ENCODE results near the gene APC2. TPM values are rescaled to one million over a fixed set of nuclear protein-coding genes. Genes with fewer than 3 reads are reported as not detected.
"Not testable (repeated sequence)": the region's sequence is repeated elsewhere in the genome, so short reads cannot be mapped to it uniquely, and the experiment has no call there.

APC2 gene
- total and polyA plus RNA-seq, 4 donors: 46.3 to 190 (median 125) TPM

- Histone ChIP-seq H3K27ac (ENCODE audit: low read depth, low read length) (peak overlapping the region; percentile 33), H3K36me3 (ENCODE audit: control insufficient read depth, insufficient read depth, low read length) (peaks cover 91% of the 10 kb centered on the region), H3K4me3 (ENCODE audit: low read depth, low read length) (no peak overlapping the region), H3K27me3 (ENCODE audit: control insufficient read depth, insufficient read depth, low read length) (peaks cover 24% of the 10 kb centered on the region), H3K9me3 (ENCODE audit: control insufficient read depth, insufficient read depth, low read length) (no peaks in the 10 kb centered on the region), H3K4me1 (ENCODE audit: control insufficient read depth, insufficient read depth, low read length) (peaks cover 77% of the 10 kb centered on the region)
- DNase-seq (ENCODE audit: low read depth in 4 of 6, low spot score in 6 of 6): peak in 2 of 6 donors; percentile 18 to 57
- WGBS (ENCODE audit: insufficient coverage): 29% methylated on average over 28 of the region's 28 CpGs
Measured at GRCh38 chr19:1471010-1471514, 21.1 kb downstream of the APC2 start.

GRCh38 chr19:1471515-1472160, 21.7 kb downstream of the APC2 start:
- Histone ChIP-seq H3K9me3 (ENCODE audit: control insufficient read depth, insufficient read depth, low read length) (no peaks in the 10 kb centered on the region), H3K27me3 (ENCODE audit: control insufficient read depth, insufficient read depth, low read length) (peaks cover 21% of the 10 kb centered on the region), H3K27ac (ENCODE audit: low read depth, low read length) (peak overlapping the region; percentile 75), H3K36me3 (ENCODE audit: control insufficient read depth, insufficient read depth, low read length) (peaks cover 91% of the 10 kb centered on the region), H3K4me1 (ENCODE audit: control insufficient read depth, insufficient read depth, low read length) (peaks cover 79% of the 10 kb centered on the region), H3K4me3 (ENCODE audit: low read depth, low read length) (no peak overlapping the region)
- 44% methylated on average over 20 of the region's 24 CpGs for WGBS (ENCODE audit: insufficient coverage)
- DNase-seq (ENCODE audit: low read depth in 4 of 6, low spot score in 6 of 6): peak in 2 of 6 donors; percentile 43 to 62

GRCh38 chr19:1472231-1473084, 22.5 kb downstream of the APC2 start:
- Histone ChIP-seq H3K4me1 (ENCODE audit: control insufficient read depth, insufficient read depth, low read length) (peaks cover 80% of the 10 kb centered on the region), H3K9me3 (ENCODE audit: control insufficient read depth, insufficient read depth, low read length) (no peaks in the 10 kb centered on the region), H3K27ac (ENCODE audit: low read depth, low read length) (peak overlapping the region; percentile 75), H3K36me3 (ENCODE audit: control insufficient read depth, insufficient read depth, low read length) (peaks cover 87% of the 10 kb centered on the region), H3K4me3 (ENCODE audit: low read depth, low read length) (no peak overlapping the region), H3K27me3 (ENCODE audit: control insufficient read depth, insufficient read depth, low read length) (peaks cover 19% of the 10 kb centered on the region)
- DNase-seq (ENCODE audit: low read depth in 4 of 6, low spot score in 6 of 6): peak in 2 of 6 donors; percentile 21 to 41
- WGBS (ENCODE audit: insufficient coverage): 47% methylated on average over 30 of the region's 44 CpGs

GRCh38 chr19:1473085-1473851, 23.3 kb downstream of the APC2 start:
- Histone ChIP-seq H3K27ac (ENCODE audit: low read depth, low read length) (peak overlapping the region; percentile 75), H3K9me3 (ENCODE audit: control insufficient read depth, insufficient read depth, low read length) (no peaks in the 10 kb centered on the region), H3K4me1 (ENCODE audit: control insufficient read depth, insufficient read depth, low read length) (peaks cover 84% of the 10 kb centered on the region), H3K4me3 (ENCODE audit: low read depth, low read length) (no peak overlapping the region), H3K36me3 (ENCODE audit: control insufficient read depth, insufficient read depth, low read length) (peaks cover 79% of the 10 kb centered on the region), H3K27me3 (ENCODE audit: control insufficient read depth, insufficient read depth, low read length) (peaks cover 17% of the 10 kb centered on the region)
- DNase-seq (ENCODE audit: low read depth in 4 of 6, low spot score in 6 of 6): peak in 2 of 6 donors; percentile 52 to 55
- 37% methylated on average over 17 of the region's 20 CpGs for WGBS (ENCODE audit: insufficient coverage)

GRCh38 chr19:1474011-1474764, 24.3 kb downstream of the APC2 start:
- peak in 2 of 6 donors; percentile 70 to 86 for DNase-seq (ENCODE audit: low read depth in 4 of 6, low spot score in 6 of 6)
- H3K27me3 ChIP-seq (ENCODE audit: control insufficient read depth, insufficient read depth, low read length): peaks cover 16% of the 10 kb centered on the region
- 41% methylated on average over 27 of the region's 31 CpGs for WGBS (ENCODE audit: insufficient coverage)
- peaks cover 86% of the 10 kb centered on the region for H3K4me1 ChIP-seq (ENCODE audit: control insufficient read depth, insufficient read depth, low read length)
- no peaks in the 10 kb centered on the region for H3K9me3 ChIP-seq (ENCODE audit: control insufficient read depth, insufficient read depth, low read length)
- no peak overlapping the region for H3K4me3 ChIP-seq (ENCODE audit: low read depth, low read length)
- H3K27ac ChIP-seq (ENCODE audit: low read depth, low read length): peak overlapping the region; percentile 75
- H3K36me3 ChIP-seq (ENCODE audit: control insufficient read depth, insufficient read depth, low read length): peaks cover 73% of the 10 kb centered on the region

- H3K36me3 ChIP-seq (ENCODE audit: control insufficient read depth, insufficient read depth, low read length): peaks cover 70% of the 10 kb centered on the region
Measured at GRCh38 chr19:1474765-1475351, 24.9 kb downstream of the APC2 start.

GRCh38 chr19:1475751-1476437, 26.0 kb downstream of the APC2 start:
- no peak for DNase-seq (ENCODE audit: low read depth in 4 of 6, low spot score in 6 of 6)
- no peak overlapping the region for H3K27ac ChIP-seq (ENCODE audit: low read depth, low read length)
- H3K36me3 ChIP-seq (ENCODE audit: control insufficient read depth, insufficient read depth, low read length): peaks cover 59% of the 10 kb centered on the region
- 90% methylated on average over 31 of the region's 31 CpGs for WGBS (ENCODE audit: insufficient coverage)
- H3K4me3 ChIP-seq (ENCODE audit: low read depth, low read length): no peak overlapping the region
- peaks cover 79% of the 10 kb centered on the region for H3K4me1 ChIP-seq (ENCODE audit: control insufficient read depth, insufficient read depth, low read length)
- no peaks in the 10 kb centered on the region for H3K9me3 ChIP-seq (ENCODE audit: control insufficient read depth, insufficient read depth, low read length)
- H3K27me3 ChIP-seq (ENCODE audit: control insufficient read depth, insufficient read depth, low read length): peaks cover 10% of the 10 kb centered on the region

More at GRCh38 chr19:1474765-1475351, 24.9 kb downstream of the APC2 start:
- DNase-seq (ENCODE audit: low read depth in 4 of 6, low spot score in 6 of 6): no peak
- WGBS (ENCODE audit: insufficient coverage): 82% methylated on average over 26 of the region's 26 CpGs
- no peak overlapping the region for H3K4me3 ChIP-seq (ENCODE audit: low read depth, low read length)
- peaks cover 16% of the 10 kb centered on the region for H3K27me3 ChIP-seq (ENCODE audit: control insufficient read depth, insufficient read depth, low read length)
- H3K27ac ChIP-seq (ENCODE audit: low read depth, low read length): peak overlapping the region; percentile 75
- no peaks in the 10 kb centered on the region for H3K9me3 ChIP-seq (ENCODE audit: control insufficient read depth, insufficient read depth, low read length)
- peaks cover 89% of the 10 kb centered on the region for H3K4me1 ChIP-seq (ENCODE audit: control insufficient read depth, insufficient read depth, low read length)

GRCh38 chr19:1477056-1477455, 27.1 kb downstream of the APC2 start:
- H3K4me1 ChIP-seq (ENCODE audit: control insufficient read depth, insufficient read depth, low read length): peaks cover 67% of the 10 kb centered on the region
- DNase-seq (ENCODE audit: low read depth in 4 of 6, low spot score in 6 of 6): not testable (repeated sequence)

More at GRCh38 chr19:1477056-1477455, 27.1 kb downstream of the APC2 start:
- H3K27me3 ChIP-seq (ENCODE audit: control insufficient read depth, insufficient read depth, low read length); H3K4me3 ChIP-seq (ENCODE audit: low read depth, low read length); H3K27ac ChIP-seq (ENCODE audit: low read depth, low read length); H3K9me3 ChIP-seq (ENCODE audit: control insufficient read depth, insufficient read depth, low read length): not testable (repeated sequence)
- 91% methylated on average over 7 of the region's 9 CpGs for WGBS (ENCODE audit: insufficient coverage)
- peaks cover 56% of the 10 kb centered on the region for H3K36me3 ChIP-seq (ENCODE audit: control insufficient read depth, insufficient read depth, low read length)
